SW480 (cell line): Measurements from ENCODE around the gene TMEM60.
A peak's percentile ranks its signal among the peaks of the same experiment; 100 is the strongest.
"Not testable (repeated sequence)": the region's sequence is repeated elsewhere in the genome, so short reads cannot be mapped to it uniquely, and the experiment has no call there.

Experiments
- DNase-seq: peaks from one replicate; pipeline ENCODE4 v3.0.0-alpha.2; 2016; ENCODE audit warnings: low spot score

The TMEM60 gene

DNA sequence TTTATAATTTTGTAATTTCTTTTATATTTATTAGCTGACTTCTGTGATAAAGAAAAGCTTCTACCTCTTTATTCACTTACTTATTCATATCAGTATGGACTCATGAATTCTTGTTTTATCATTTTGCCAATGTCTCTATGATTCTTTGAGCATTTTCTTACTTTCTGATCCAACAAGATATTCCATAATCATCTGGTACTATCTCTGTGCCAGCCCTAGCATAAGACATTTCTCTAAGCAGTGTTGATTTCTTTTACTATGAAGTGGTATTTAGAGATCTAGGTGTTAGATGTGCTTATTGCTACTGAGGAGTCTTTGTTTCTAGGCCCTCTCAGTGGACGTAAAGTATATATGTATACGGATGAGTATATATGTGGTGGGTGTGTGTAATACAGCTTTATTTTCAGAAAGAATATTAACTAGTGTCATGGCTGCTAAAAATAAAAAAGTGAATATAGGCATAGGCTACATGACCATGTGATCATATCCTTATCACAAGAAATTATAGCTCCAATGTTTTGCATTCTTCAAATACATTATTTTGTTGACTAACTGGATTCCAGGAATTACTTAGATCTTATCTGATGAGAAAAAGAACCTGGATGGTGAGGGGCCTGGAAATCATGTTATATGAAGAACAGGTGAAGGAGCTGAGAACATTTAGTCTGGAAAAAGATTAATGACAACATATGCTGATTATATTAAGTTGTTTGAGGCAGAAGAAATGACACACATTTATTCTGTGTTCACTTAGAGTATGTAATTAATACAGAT, 13.5 kb upstream of the TMEM60 start:
- DNase-seq: no peak

- DNase-seq: no peak
Observed at GRCh38 chr7:77808517-77808916, 10.3 kb upstream of the TMEM60 start.

GRCh38 chr7:77806425-77806824, 8.2 kb upstream of the TMEM60 start:
- DNase-seq: no peak

- no peak for DNase-seq
Observed at GRCh38 chr7:77802557-77803405, 4.5 kb upstream of the TMEM60 start.

DNA sequence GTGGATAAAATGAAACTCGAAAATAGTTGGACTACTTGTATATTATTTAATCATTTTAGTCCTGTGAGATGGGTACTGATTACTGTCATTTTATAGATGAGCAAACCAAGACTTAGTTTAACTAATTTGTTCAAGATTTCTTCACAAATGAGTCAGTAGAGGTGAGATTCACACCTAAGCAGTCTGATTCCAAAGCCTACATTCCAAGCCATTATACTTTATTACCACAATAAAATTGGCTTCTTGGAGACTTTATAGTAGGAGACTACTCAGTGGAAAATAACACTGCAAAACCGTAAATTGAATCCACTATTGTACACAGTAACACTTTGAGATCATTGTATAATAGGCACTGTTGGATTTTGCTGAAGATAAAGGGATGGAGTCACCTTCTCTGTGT, 2.5 kb upstream of the TMEM60 start:
- no peak for DNase-seq

DNA sequence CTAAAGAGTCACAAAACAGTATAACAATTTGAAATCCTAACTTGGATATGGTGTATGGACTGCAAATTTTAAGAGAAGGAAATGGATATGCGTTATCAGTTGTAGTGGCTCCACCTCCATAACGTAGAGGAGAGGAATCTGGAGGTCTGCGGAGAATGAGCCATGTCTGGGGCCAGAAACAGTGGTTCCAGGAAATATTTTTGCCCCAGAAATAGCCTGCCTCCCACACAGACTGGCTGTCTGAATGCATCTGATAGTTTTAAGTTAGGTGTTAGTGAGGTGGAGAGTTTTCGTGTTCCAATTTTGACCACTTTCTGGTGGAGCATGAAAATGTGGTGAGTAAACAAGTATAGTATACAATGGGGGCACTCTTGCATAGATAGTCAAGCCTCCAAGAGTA, 1.9 kb upstream of the TMEM60 start:
- no peak for DNase-seq

GRCh38 chr7:77799078-77799964, 1.1 kb upstream of the TMEM60 start:
- peak; percentile 68 for DNase-seq

DNA sequence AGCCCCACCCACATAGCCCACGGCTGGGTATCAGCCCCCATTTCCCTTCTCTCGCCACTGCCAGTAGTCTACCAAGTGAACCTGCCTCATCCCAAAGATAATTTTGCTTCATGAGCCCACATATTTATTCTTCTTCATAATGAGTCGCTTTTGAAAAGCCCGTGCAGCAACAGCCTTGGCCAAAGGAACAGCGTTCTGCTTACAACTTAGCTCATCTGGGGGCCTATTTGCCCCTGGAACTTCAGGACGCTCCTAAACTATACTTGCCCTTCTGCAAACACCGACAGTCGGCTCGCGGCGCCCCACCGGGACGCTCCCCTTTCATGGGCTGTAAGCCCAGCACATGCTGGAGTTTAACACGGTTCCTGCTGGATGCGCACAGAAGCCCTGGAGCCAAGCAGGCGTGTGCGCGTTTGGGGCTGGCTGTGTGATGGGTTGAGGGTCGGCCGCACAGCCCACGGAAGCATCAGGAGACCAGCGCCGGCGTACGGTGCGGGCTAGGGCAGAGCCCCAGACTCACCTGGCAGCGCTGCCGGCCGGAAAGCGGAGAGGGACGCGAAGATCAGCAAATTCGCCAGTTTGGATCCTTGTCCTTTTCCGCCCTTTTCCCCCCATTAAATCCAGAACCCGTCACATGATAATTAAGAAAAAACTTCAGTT, 370 bp downstream of the TMEM60 start:
- DNase-seq: no peak

GRCh38 chr7:77796960-77797359, 1.3 kb downstream of the TMEM60 start:
- no peak for DNase-seq

GRCh38 chr7:77796109-77796508, 2.1 kb downstream of the TMEM60 start:
- DNase-seq: no peak

DNA sequence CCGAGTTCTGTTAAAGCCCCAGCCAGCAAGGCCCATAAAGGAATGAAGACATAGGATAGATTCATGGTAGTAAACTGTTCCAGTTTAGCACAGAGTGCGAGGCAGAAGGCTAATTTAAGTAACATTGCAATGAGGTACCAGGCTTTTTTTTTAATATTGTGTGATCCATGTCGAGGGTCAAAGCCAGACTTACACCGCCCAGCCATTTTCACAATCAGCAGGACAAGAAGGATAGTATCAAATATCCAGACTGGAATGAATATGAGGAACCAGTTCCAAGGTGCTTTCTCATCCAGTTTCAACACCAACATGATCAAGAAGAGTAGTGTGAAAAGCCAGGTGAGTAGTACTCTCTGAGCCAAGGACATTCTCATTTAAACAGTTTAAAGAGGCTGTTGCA, 4.2 kb downstream of the TMEM60 start:
- DNase-seq: no peak

- DNase-seq: no peak
Observed at GRCh38 chr7:77791956-77792355, 6.3 kb downstream of the TMEM60 start.

DNA sequence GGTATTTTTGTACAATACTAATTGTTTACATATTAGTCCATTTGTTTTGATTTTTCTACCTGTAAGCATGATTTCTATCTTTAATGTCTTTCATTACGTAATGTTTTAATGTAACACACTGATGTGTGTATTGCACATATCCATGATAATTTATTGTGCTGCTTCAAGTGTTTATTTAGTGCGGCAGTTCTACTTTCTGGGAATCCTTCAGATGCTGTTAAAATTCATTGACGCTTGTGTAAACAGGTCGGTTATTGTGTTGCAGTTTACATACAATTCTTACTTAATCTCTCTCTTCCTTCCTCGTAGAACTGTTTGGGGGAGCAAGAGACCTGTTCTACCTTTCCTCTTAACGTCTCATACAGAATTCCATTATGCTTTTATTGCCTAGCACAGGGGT, 6.9 kb downstream of the TMEM60 start:
- no peak for DNase-seq

DNA sequence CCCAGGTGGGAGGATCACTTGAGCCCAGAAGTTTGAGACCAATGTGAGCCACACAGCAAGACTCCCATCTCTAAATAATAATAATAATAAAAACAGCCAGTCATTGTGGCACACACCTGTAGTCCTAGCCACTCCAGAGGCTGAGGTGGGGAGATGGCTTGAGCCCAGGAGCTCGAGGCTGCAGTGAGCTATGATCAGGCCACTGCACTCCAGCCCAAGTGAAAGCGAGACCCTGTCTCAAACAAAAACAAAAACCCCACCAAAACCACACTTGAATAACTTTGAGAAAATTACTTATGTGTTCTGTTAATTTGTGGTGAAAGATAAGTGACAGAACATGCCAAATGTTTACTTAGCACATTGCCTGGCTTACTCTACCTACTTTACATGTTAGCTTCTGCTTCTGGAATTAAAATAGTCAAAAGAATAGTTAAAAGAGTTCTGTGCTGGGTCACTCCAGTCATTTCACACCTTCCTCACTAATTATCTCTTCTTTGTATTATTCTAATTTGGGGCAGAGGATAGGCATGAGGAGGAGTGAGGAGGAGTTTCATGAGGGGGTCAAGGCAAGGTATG, 9.8 kb downstream of the TMEM60 start:
- no peak for DNase-seq

- DNase-seq: no peak
Observed at GRCh38 chr7:77786741-77787140, 11.5 kb downstream of the TMEM60 start.

- DNase-seq: no peak
Observed at GRCh38 chr7:77786018-77786417, 12.2 kb downstream of the TMEM60 start.

DNA sequence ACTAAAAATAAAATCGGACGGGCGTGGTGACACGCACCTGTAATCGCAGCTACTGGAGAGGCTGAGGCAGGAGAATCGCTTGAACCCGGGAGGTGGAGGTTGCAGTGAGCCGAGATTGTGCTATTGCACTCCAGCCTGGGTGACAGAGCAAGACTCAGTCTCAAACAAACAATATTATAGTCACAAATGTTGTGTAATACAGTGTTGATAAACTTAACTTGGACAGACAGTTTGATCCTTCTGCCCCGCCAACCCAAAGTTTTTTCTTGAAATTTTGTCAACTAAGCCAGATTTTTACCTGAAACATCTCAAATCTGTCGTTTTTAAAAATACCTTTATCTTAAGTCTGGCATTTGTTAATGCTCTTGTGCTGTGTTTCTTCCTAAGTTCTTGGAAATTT, 13.8 kb downstream of the TMEM60 start:
- not testable (repeated sequence) for DNase-seq

GRCh38 chr7:77783545-77783944, 14.7 kb downstream of the TMEM60 start:
- no peak for DNase-seq

DNA sequence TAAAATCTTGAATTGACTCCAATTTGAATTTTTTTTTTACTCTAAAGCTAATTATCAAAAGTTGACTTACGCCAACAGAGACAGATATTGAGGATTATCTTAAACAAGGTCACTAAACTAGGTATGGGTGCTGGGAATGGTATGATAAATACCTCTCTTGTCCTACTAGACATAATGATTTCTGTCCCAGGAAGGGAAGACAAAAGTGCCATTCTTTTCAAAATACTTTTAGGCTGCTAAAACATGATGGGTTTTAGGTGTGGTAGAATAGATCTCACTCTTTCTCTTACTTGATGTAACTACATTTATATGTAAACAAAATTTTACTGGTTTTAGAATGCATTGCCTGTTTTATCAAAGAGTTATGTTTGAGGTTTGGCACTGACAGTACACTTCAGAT, 15.1 kb downstream of the TMEM60 start:
- no peak for DNase-seq

DNA sequence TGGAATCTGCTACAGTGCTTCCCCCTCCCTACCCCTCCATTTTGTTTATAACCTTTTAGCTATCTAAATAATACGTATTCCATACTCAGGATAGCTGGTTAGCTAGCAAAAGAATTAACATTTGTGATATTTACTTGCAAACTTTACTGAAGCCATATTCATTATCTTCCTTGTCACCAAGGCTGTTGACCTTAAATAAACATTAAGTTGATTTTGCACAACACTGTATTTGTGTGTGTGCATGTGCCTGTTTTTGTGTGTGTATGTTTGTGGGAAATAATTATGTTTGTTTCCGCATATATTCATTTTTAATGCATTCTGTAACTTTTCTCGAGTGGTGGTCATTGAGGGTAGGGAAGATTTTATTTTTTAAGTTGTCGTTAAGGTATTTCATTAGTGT, 15.9 kb downstream of the TMEM60 start:
- DNase-seq: no peak

DNA sequence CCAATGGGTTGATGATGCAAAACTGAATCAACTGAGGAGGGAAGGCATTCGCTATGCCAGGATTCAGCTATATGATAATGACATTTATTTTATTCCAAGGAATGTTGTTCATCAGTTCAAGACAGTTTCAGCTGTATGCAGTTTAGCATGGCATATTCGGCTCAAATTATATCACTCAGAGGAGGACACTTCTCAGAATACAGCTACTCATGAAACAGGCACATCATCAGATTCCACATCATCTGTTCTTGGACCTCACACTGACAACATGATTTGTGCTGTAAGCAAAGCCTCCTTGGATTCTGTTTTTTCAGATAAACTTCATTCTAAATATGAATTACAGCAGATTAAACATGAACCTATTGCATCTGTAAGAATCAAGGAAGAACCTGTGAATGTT, 19.7 kb downstream of the TMEM60 start:
- no peak for DNase-seq

DNA sequence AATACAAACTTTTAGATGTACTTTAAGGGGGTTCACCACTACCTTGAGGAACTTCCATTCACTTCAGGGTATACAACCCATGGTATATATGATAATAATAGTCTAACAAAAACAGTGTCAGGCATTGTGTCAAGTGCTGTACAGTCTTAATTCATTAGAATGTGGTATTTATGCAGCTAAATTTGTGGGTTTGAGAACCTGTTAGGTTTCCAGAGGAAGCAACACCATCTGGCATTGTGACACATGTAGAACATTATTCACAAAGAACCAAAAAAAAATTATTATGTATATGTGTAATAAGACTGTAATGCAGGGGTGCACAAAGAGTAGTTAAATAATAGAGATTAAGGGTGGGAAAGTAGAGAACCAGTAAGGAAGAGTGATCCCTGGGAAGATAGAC, 26.3 kb downstream of the TMEM60 start:
- no peak for DNase-seq
